A549 (cell line): ENCODE data around the gene NADSYN1.
"Not testable (repeated sequence)": the region's sequence is repeated elsewhere in the genome, so short reads cannot be mapped to it uniquely, and the experiment has no call there.

Source experiments
- CEBPB ChIP-seq, 2 experiments: fragments of >200 bp in 1 of 2; sonication (Bioruptor Twin) in 1 of 2; formaldehyde crosslinking in 1 of 2; IDR thresholded peaks; 2 replicates each; pipeline ENCODE4 v1.6.1; 2012 to 2016
- EP300 ChIP-seq, 2 experiments: fragments of >200 bp; sonication (Bioruptor Twin); formaldehyde crosslinking; IDR thresholded peaks; 2 replicates in 1 of 2; 3 replicates in 1 of 2; pipeline ENCODE4 v1.6.1; 2016 to 2017
- MAFK ChIP-seq: fragments of 450-650 bp; IDR thresholded peaks from 2 replicates; pipeline ENCODE4 v1.6.1; 2014; ENCODE audit not compliant: partially characterized antibody
- SMC3 ChIP-seq: fragments of >200 bp; sonication (Bioruptor Twin); formaldehyde crosslinking; IDR thresholded peaks from 3 replicates; pipeline ENCODE4 v1.6.1; 2018; ENCODE audit warnings: inconsistent platforms
- TF ChIP-seq, protein P1 (sequence below): fragments of >200 bp; sonication (Bioruptor Twin); formaldehyde crosslinking; IDR thresholded peaks from 3 replicates; pipeline ENCODE4 v1.5.1; 2016
- TF ChIP-seq, protein P2 (sequence below): IDR thresholded peaks from 2 replicates; pipeline ENCODE4 v1.6.1; 2012

GRCh38 chr11:71422318-71422717, 30.7 kb upstream of the NADSYN1 start:
- not testable (repeated sequence) for TF ChIP-seq CEBPB (IDR thresholded peaks at IDR 0.05); SMC3; EP300 (IDR thresholded peaks at IDR 0.05); MAFK
- TF ChIP-seq, protein P1, sequence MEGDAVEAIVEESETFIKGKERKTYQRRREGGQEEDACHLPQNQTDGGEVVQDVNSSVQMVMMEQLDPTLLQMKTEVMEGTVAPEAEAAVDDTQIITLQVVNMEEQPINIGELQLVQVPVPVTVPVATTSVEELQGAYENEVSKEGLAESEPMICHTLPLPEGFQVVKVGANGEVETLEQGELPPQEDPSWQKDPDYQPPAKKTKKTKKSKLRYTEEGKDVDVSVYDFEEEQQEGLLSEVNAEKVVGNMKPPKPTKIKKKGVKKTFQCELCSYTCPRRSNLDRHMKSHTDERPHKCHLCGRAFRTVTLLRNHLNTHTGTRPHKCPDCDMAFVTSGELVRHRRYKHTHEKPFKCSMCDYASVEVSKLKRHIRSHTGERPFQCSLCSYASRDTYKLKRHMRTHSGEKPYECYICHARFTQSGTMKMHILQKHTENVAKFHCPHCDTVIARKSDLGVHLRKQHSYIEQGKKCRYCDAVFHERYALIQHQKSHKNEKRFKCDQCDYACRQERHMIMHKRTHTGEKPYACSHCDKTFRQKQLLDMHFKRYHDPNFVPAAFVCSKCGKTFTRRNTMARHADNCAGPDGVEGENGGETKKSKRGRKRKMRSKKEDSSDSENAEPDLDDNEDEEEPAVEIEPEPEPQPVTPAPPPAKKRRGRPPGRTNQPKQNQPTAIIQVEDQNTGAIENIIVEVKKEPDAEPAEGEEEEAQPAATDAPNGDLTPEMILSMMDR, result not testable (repeated sequence)
- TF ChIP-seq, protein P2, sequence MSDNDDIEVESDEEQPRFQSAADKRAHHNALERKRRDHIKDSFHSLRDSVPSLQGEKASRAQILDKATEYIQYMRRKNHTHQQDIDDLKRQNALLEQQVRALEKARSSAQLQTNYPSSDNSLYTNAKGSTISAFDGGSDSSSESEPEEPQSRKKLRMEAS, result not testable (repeated sequence)
